ENCODE data around the gene WNT4. TPM values are rescaled to one million over a fixed set of nuclear protein-coding genes. Genes with fewer than 3 reads are reported as not detected.

WNT4 gene
- total and polyA plus RNA-seq, 10 of the 15 experiments (the other 5 are each of a cell fraction or from before 2014, with no cell fraction given): 0.01 TPM; not detected in 9

GRCh38 chr1:22141554-22142314, 1.2 kb downstream of the WNT4 start (continued):
- no peak for TF ChIP-seq IKZF1 (conservative IDR thresholded peaks at IDR 0.05)
- TF ChIP-seq SREBF2 (IDR thresholded peaks at IDR 0.05; ENCODE audit: low read length): no peak
- TF ChIP-seq, protein P1, sequence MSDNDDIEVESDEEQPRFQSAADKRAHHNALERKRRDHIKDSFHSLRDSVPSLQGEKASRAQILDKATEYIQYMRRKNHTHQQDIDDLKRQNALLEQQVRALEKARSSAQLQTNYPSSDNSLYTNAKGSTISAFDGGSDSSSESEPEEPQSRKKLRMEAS (IDR thresholded peaks at IDR 0.05; ENCODE audit: low read depth, low read length): no peak
- TF ChIP-seq SRF (IDR thresholded peaks at IDR 0.05; ENCODE audit: low read depth in 2 of 2, low read length in 2 of 2): no peak
- no peak for TF ChIP-seq CREB1 (IDR thresholded peaks at IDR 0.05; ENCODE audit: low read depth)

DNA sequence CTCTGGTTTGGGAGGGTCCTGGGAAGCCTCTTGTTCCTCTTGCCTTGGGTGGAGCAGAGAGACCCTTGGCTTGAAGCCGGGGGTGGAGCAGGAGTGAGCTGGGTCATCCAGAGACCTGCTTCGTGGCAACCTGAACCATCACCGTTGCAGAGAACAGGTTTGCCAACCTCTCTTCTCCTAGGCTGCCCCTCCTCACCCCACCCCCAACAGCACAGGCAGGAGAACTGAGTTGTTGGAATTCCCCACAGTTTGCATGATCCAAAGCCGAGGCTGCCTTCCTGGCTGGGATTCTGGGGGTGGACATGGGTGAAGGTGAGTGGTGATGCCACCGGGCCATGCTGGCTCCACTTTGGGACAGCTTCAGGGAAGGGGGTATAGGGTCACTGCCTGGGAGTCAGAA, 2.2 kb downstream of the WNT4 start:
- no peaks in the 10 kb centered on the region for H3K36me3 ChIP-seq (ENCODE audit: control insufficient read depth in 2 of 2, insufficient read depth in 2 of 2, low read length in 1 of 2)
- no TSS peak for BruUV-seq (replicated peaks)
- H3K27ac ChIP-seq (ENCODE audit: control insufficient read depth, insufficient read depth): no peak overlapping the region
- H3K9me3 ChIP-seq (replicated peaks; ENCODE audit: control insufficient read depth, insufficient read depth, low read length): no peaks in the 10 kb centered on the region
- ChIA-PET POLR2A (no interaction called here), CTCF (interaction anchor here (0.6 to 5.5 kb wide), 5 partner anchors 10 to 634 kb away, joined by 3 to 28 read pairs (median 4); no protein-coding TSS in a partner anchor), SMC1A (ENCODE audit: uncharacterized antibody, unreplicated experiment) (no interaction called here), RAD21 (ENCODE audit: unreplicated experiment) (no interaction called here)
- TF ChIP-seq BCL11A (IDR thresholded peaks at IDR 0.05; ENCODE audit: low read depth, low read length) (no peak), FOXM1 (IDR thresholded peaks at IDR 0.05; ENCODE audit: low read depth, low read length) (no peak), RUNX3 (IDR thresholded peaks at IDR 0.05; ENCODE audit: low read length) (no peak), IKZF2 (IDR thresholded peaks at IDR 0.05) (no peak), FOS (IDR thresholded peaks at IDR 0.05; ENCODE audit: borderline replicate concordance, extremely low read depth, insufficient read length) (no peak), JUND (IDR thresholded peaks at IDR 0.05; ENCODE audit: low read depth, low read length) (no peak), MTA3 (IDR thresholded peaks at IDR 0.05; ENCODE audit: borderline replicate concordance, low read length) (no peak), YBX1 (IDR thresholded peaks at IDR 0.05) (no peak), SUZ12 (IDR thresholded peaks at IDR 0.05; ENCODE audit: unreplicated experiment) (no peak), POLR2AphosphoS2 (IDR thresholded peaks at IDR 0.05; ENCODE audit: low read depth, low read length) (no peak), RAD21 (IDR thresholded peaks at IDR 0.05; ENCODE audit: insufficient read depth, low read depth, low read length) (no peak), ZBTB40 (IDR thresholded peaks at IDR 0.05; ENCODE audit: borderline replicate concordance) (no peak)
- intact Hi-C loops (cut with micrococcal nuclease; ENCODE audit: unreplicated experiment) (no loop called here), in situ Hi-C loops (cut with MboI) (no loop called here)
- H3K4me2 ChIP-seq (ENCODE audit: control insufficient read depth, insufficient read depth): no peak overlapping the region
- H3K27me3 ChIP-seq (replicated peaks in 1 of 2; ENCODE audit: control insufficient read depth in 2 of 2, insufficient read depth in 2 of 2, low read length in 1 of 2): peaks cover 8 to 18% of the 10 kb centered on the region in 2 experiments
- H3K4me1 ChIP-seq (ENCODE audit: control insufficient read depth, insufficient read depth, low read length): no peaks in the 10 kb centered on the region
- FAIRE-seq: no peak
- H3K79me2 ChIP-seq (ENCODE audit: control insufficient read depth, insufficient read depth, low read length): no peaks in the 10 kb centered on the region
- no peaks in the 10 kb centered on the region for H4K20me1 ChIP-seq (ENCODE audit: control insufficient read depth, insufficient read depth)
- no peak for DNase-seq (ENCODE audit: low read depth, low spot score)
- H3K4me3 ChIP-seq: no peak overlapping the region
- H2AFZ ChIP-seq (ENCODE audit: control insufficient read depth, low read depth, low read length): no peak overlapping the region
- H3K9ac ChIP-seq (ENCODE audit: control insufficient read depth, insufficient read depth, low read length): no peak overlapping the region
- WGBS (ENCODE audit: insufficient coverage, insufficient replicate concordance, low lambda C conversion rate, missing lambda C conversion rate): 59% methylated on average over 5 of the region's 5 CpGs
- ATAC-seq: no peak
